K562 (cell line): ENCODE results near the gene ZNF599. TPM values are rescaled to one million over a fixed set of nuclear protein-coding genes. Genes with fewer than 3 reads are reported as not detected.

Source experiments
- ATAC-seq: fragments of 200-7000 bp; cut with Tn5 transposase; 3 replicates; pipeline ENCODE4 v1.9.1; 2020; ENCODE audit warnings: moderate library complexity
- BruUV-seq: library from RNA; stranded (reverse); fragments of 400-500 nt; replicated peaks from 2 replicates; lab custom pipeline; 2021; lab: Mats Ljungman, UMichigan
- CTCF ChIA-PET: fragments of 300-600 bp; formaldehyde crosslinking; extraction: SDS; loops from one replicate; lab custom pipeline; 2021; ENCODE audit warnings: low intra/inter-chr PET ratio; lab: Yijun Ruan, JAX
- POLR2A ChIA-PET: fragments of 300-600, 350-650 bp; sonication (Branson Sonifier 250); formaldehyde crosslinking; extraction: SDS; loops from one replicate; lab custom pipeline; 2021; ENCODE audit warnings: antibody characterized with exemption, inconsistent platforms; lab: Yijun Ruan, JAX
- DNase-seq, 4 experiments: peaks; one replicate each; pipeline versions ENCODE4 v3.0.0 to v3.0.0-alpha.2; 2011 to 2018; ENCODE audit warnings: low spot score in 3 of 4, mixed read lengths in 3 of 4; ENCODE audit errors: extremely low read depth in 1 of 4
- FAIRE-seq: peaks from 2 replicates; lab custom pipeline; 2011; peaks lifted over from hg19 to GRCh38; lab: Jason Lieb, UNC
- H2AFZ ChIP-seq: 2 replicates; pipeline ENCODE4 v1.6.0; 2011; ENCODE audit warnings: low read depth, low read length, control low read depth, inconsistent platforms
- H3K27ac ChIP-seq: fragments of 200-600 bp; 3 replicates; pipeline ENCODE4 v1.8.0; 2011; ENCODE audit warnings: low read depth, mild to moderate bottlenecking, control low read depth, inconsistent platforms, low read length, moderate library complexity, mixed read lengths; ENCODE audit errors: extremely low read depth
- H3K27me3 ChIP-seq, 2 experiments: fragments of 300-600 bp in 1 of 2; 2 replicates in 1 of 2; 3 replicates in 1 of 2; pipeline versions ENCODE4 v1.6.0 to v1.8.0; 2011; ENCODE audit warnings: inconsistent platforms in 2 of 2, low read length in 2 of 2, mild to moderate bottlenecking in 1 of 2, mixed read lengths in 1 of 2, moderate library complexity in 1 of 2; ENCODE audit not compliant: control insufficient read depth in 2 of 2, insufficient read depth in 2 of 2
- H3K36me3 ChIP-seq: fragments of 300-600 bp; 3 replicates; pipeline ENCODE4 v1.8.0; 2011; ENCODE audit warnings: mild to moderate bottlenecking, low read length, inconsistent platforms; ENCODE audit not compliant: control insufficient read depth, insufficient read depth
- H3K4me1 ChIP-seq, 2 experiments: fragments of 200-600 bp in 1 of 2; replicated peaks in 1 of 2; 2 replicates in 1 of 2; 3 replicates in 1 of 2; pipeline versions ENCODE4 v1.5.1 to v1.8.0; 2011; ENCODE audit warnings: inconsistent platforms in 2 of 2, low read length in 2 of 2, mild to moderate bottlenecking in 1 of 2, mixed read lengths in 1 of 2, moderate library complexity in 1 of 2; ENCODE audit not compliant: control insufficient read depth in 2 of 2, insufficient read depth in 2 of 2
- H3K4me2 ChIP-seq: 2 replicates; pipeline ENCODE4 v1.6.1; 2011; ENCODE audit warnings: low read length, control low read depth, inconsistent platforms, mixed read lengths; ENCODE audit not compliant: insufficient read depth
- H3K4me3 ChIP-seq: fragments of 200-600 bp; sonication (generic), shearing (Covaris generic); 2 replicates; pipeline ENCODE4 v1.5.1; 2016; ENCODE audit warnings: control low read depth, inconsistent platforms
- H3K79me2 ChIP-seq: fragments of 200-600 bp; 3 replicates; pipeline ENCODE4 v1.8.0; 2011; ENCODE audit warnings: low read length, inconsistent platforms; ENCODE audit not compliant: control insufficient read depth, insufficient read depth
- H3K9ac ChIP-seq, 2 experiments: 2 replicates each; pipeline versions ENCODE4 v1.6.0 to v1.6.1; 2011; ENCODE audit warnings: low read depth in 2 of 2, low read length in 2 of 2, control low read depth in 1 of 2, inconsistent platforms in 1 of 2, mild to moderate bottlenecking in 1 of 2, mixed read lengths in 1 of 2; ENCODE audit not compliant: insufficient read depth in 1 of 2
- H3K9me1 ChIP-seq: one replicate; pipeline ENCODE4 v1.6.0; 2011; ENCODE audit warnings: inconsistent platforms, mild to moderate bottlenecking, low read length, moderate library complexity; ENCODE audit not compliant: control insufficient read depth, insufficient read depth
- H3K9me3 ChIP-seq: replicated peaks from 2 replicates; pipeline ENCODE4 v1.5.1; 2011; ENCODE audit warnings: low read depth, low read length, inconsistent platforms; ENCODE audit not compliant: control insufficient read depth, insufficient read depth
- H4K20me1 ChIP-seq: replicated peaks from 2 replicates; pipeline ENCODE4 v1.6.1; 2011; ENCODE audit warnings: low read length, inconsistent platforms, mixed read lengths; ENCODE audit not compliant: control insufficient read depth, insufficient read depth
- CTBP1 ChIP-seq: fragments of 450-650 bp; IDR thresholded peaks from 2 replicates; pipeline ENCODE4 v1.6.1; 2016; ENCODE audit warnings: borderline replicate concordance
- DIDO1 ChIP-seq: fragments of 450-650 bp; IDR thresholded peaks from 2 replicates; pipeline ENCODE4 v1.6.1; 2016; ENCODE audit warnings: low read depth, missing biosample characterization, missing genetic modification characterization
- FOXA3 ChIP-seq, 2 experiments: fragments of 450-650 bp in 1 of 2; sonication (generic) in 1 of 2; formaldehyde crosslinking; IDR thresholded peaks in 1 of 2; conservative IDR thresholded peaks in 1 of 2; 2 replicates each; pipeline versions ENCODE4 v1.4.0 to v1.8.0; 2020 to 2022; ENCODE audit warnings: mild to moderate bottlenecking in 2 of 2, missing genetic modification reagents in 1 of 2
- FUS ChIP-seq: fragments of 200-400 bp; formaldehyde crosslinking; optimal IDR thresholded peaks from 2 replicates; pipeline ENCODE3; 2017; ENCODE audit warnings: low read depth, low read length
- GTF2E2 ChIP-seq: fragments of 200-800 bp; sonication (Bioruptor generic); IDR thresholded peaks from 2 replicates; pipeline ENCODE4 v1.6.1; 2016; ENCODE audit warnings: missing genetic modification characterization, missing compliant biosample characterization
- NUFIP1 ChIP-seq: fragments of 450-650 bp; IDR thresholded peaks from 2 replicates; pipeline ENCODE4 v1.6.1; 2018; ENCODE audit not compliant: partially characterized antibody
- PHF20 ChIP-seq: fragments of 450-650 bp; IDR thresholded peaks from 2 replicates; pipeline ENCODE4 v1.6.1; 2018; ENCODE audit not compliant: partially characterized antibody
- TGIF2 ChIP-seq: sonication (generic); formaldehyde crosslinking; IDR thresholded peaks from 2 replicates; pipeline ENCODE4 v1.8.1; 2022; ENCODE audit warnings: mild to moderate bottlenecking, missing genetic modification reagents, moderate library complexity
- ZNF830 ChIP-seq: fragments of 250-450 bp; sonication (Bioruptor Pico); IDR thresholded peaks from 2 replicates; pipeline ENCODE4 v1.5.0; 2021; ENCODE audit warnings: mild to moderate bottlenecking
- WGBS: fragments of 100-300 bp; shearing (Covaris generic); methylation state at CpG from one replicate; pipeline ENCODE4 v1.1.6; 2016; ENCODE audit warnings: low coverage, mixed read lengths; ENCODE audit not compliant: insufficient coverage; ENCODE audit errors: missing lambda C conversion rate; 5-methylcytosine and 5-hydroxymethylcytosine counted together
- in situ Hi-C: fragments of 300-500 bp; cut with MboI; formaldehyde crosslinking; loops from 4 replicates; pipeline ENCODE4 v1.15.0; 2018; ENCODE audit warnings: inconsistent platforms, mixed read lengths
- intact Hi-C: fragments of 100-400 bp; cut with micrococcal nuclease; formaldehyde crosslinking; loops from 2 replicates; pipeline ENCODE4 v1.14.2; 2022
- polyA plus RNA-seq, 8 experiments: library from polyadenylated mRNA; depleted of rRNA in 4 of 8; stranded (reverse) in 5 of 8; unstranded in 3 of 8; fragments of >200 nt; fragmentation: Nextera tagmentation in 2 of 8; fragmentation: Illumina TruSeq in 1 of 8; extraction: Ambion mirVana in 2 of 8; extraction: Trizol in 1 of 8; gene quantifications; 2 replicates each; pipeline versions ENCODE4 v1.2.1 to v1.2.3, GENCODE V29; 2011 to 2014; ENCODE audit warnings: inconsistent platforms in 1 of 8, missing spikeins in 1 of 8
- total RNA-seq, 7 experiments: library from RNA; depleted of rRNA in 6 of 7; stranded (reverse); fragments of >200 nt in 6 of 7; fragmentation: Illumina TruSeq in 2 of 7; extraction: Trizol in 2 of 7; gene quantifications; 2 replicates each; pipeline versions ENCODE4 v1.2.1 to v1.2.3, GENCODE V29; 2011 to 2021; ENCODE audit warnings: low replicate concordance in 1 of 7
- TF ChIP-seq, protein P1 (sequence below), 2 experiments: fragments of 450-650 bp; conservative IDR thresholded peaks; 2 replicates each; pipeline ENCODE4 v1.6.1; 2017; ENCODE audit warnings: mild to moderate bottlenecking in 2 of 2, moderate library complexity in 2 of 2
- TF ChIP-seq, protein P2 (sequence below): fragments of 450-650 bp; IDR thresholded peaks from 2 replicates; pipeline ENCODE4 v1.6.1; 2016; ENCODE audit warnings: mild to moderate bottlenecking, moderate library complexity

Gene ZNF599
- total and polyA plus RNA-seq, 9 of the 15 experiments (the other 6 are each of a cell fraction or from before 2014, with no cell fraction given): 0.71 to 6.7 (median 2.8) TPM

DNA sequence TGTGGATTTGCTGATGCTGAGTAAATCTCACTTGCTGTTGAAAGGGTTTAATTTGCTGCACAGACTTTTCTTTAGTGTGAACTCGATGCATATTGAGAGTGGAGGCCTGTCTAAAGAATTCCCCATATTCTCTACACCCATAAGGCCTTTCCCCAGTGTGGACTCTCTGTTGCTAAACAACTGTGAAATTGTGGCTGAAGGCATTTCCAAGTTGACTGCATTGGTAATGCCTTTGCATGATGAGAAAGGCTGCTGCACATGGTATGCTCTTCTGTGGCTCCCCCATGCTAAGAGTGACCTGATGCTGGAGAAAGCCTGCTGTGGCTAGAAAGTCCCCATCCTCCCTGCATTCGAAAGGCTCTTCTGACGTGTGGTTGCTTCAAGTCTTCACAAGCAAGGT is 6.6 kb upstream of the ZNF599 start:
- H3K4me1 ChIP-seq: no peaks in the 10 kb centered on the region
- FAIRE-seq: no peak
- H3K27ac ChIP-seq: no peak overlapping the region
- no peaks in the 10 kb centered on the region for H3K36me3 ChIP-seq
- no peaks in the 10 kb centered on the region for H3K27me3 ChIP-seq
- H2AFZ ChIP-seq: no peak overlapping the region
- H3K79me2 ChIP-seq: no peaks in the 10 kb centered on the region
- ATAC-seq: no peak
- no peak for DNase-seq
- no peaks in the 10 kb centered on the region for H3K9me3 ChIP-seq
- BruUV-seq: no TSS peak
- CTCF ChIA-PET: no interaction called here
- no peaks in the 10 kb centered on the region for H4K20me1 ChIP-seq
- no peak overlapping the region for H3K4me2 ChIP-seq
- intact Hi-C loops (no loop called here), in situ Hi-C loops (no loop called here)
- POLR2A ChIA-PET: interaction anchor here (0.7 kb wide), 1 partner anchor 12 kb away, joined by 4 read pairs; no protein-coding TSS in a partner anchor
- 0% methylated on average over 3 of the region's 3 CpGs for WGBS
- H3K9me1 ChIP-seq: no peaks in the 10 kb centered on the region
- H3K9ac ChIP-seq: no peak overlapping the region
- H3K4me3 ChIP-seq: no peak overlapping the region
- TF ChIP-seq PHF20: no peak
- TF ChIP-seq CTBP1: no peak
- TF ChIP-seq GTF2E2 (tag): no peak
- no peak for TF ChIP-seq DIDO1
- TF ChIP-seq, protein P1, sequence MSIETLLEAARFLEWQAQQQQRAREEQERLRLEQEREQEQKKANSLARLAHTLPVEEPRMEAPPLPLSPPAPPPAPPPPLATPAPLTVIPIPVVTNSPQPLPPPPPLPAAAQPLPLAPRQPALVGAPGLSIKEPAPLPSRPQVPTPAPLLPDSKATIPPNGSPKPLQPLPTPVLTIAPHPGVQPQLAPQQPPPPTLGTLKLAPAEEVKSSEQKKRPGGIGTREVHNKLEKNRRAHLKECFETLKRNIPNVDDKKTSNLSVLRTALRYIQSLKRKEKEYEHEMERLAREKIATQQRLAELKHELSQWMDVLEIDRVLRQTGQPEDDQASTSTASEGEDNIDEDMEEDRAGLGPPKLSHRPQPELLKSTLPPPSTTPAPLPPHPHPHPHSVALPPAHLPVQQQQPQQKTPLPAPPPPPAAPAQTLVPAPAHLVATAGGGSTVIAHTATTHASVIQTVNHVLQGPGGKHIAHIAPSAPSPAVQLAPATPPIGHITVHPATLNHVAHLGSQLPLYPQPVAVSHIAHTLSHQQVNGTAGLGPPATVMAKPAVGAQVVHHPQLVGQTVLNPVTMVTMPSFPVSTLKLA (conservative IDR thresholded peaks at IDR 0.05): no peak
- TF ChIP-seq ZNF830 (CRISPR knock-in tag): no peak
- no peak for TF ChIP-seq FOXA3 (CRISPR knock-in tag; conservative IDR thresholded peaks at IDR 0.05 in 1 of 2, IDR thresholded peaks at IDR 0.05 in 1 of 2)
- no peak for TF ChIP-seq NUFIP1
- TF ChIP-seq FUS: no peak
- no peak for TF ChIP-seq TGIF2 (CRISPR knock-in tag)
- TF ChIP-seq, protein P2, sequence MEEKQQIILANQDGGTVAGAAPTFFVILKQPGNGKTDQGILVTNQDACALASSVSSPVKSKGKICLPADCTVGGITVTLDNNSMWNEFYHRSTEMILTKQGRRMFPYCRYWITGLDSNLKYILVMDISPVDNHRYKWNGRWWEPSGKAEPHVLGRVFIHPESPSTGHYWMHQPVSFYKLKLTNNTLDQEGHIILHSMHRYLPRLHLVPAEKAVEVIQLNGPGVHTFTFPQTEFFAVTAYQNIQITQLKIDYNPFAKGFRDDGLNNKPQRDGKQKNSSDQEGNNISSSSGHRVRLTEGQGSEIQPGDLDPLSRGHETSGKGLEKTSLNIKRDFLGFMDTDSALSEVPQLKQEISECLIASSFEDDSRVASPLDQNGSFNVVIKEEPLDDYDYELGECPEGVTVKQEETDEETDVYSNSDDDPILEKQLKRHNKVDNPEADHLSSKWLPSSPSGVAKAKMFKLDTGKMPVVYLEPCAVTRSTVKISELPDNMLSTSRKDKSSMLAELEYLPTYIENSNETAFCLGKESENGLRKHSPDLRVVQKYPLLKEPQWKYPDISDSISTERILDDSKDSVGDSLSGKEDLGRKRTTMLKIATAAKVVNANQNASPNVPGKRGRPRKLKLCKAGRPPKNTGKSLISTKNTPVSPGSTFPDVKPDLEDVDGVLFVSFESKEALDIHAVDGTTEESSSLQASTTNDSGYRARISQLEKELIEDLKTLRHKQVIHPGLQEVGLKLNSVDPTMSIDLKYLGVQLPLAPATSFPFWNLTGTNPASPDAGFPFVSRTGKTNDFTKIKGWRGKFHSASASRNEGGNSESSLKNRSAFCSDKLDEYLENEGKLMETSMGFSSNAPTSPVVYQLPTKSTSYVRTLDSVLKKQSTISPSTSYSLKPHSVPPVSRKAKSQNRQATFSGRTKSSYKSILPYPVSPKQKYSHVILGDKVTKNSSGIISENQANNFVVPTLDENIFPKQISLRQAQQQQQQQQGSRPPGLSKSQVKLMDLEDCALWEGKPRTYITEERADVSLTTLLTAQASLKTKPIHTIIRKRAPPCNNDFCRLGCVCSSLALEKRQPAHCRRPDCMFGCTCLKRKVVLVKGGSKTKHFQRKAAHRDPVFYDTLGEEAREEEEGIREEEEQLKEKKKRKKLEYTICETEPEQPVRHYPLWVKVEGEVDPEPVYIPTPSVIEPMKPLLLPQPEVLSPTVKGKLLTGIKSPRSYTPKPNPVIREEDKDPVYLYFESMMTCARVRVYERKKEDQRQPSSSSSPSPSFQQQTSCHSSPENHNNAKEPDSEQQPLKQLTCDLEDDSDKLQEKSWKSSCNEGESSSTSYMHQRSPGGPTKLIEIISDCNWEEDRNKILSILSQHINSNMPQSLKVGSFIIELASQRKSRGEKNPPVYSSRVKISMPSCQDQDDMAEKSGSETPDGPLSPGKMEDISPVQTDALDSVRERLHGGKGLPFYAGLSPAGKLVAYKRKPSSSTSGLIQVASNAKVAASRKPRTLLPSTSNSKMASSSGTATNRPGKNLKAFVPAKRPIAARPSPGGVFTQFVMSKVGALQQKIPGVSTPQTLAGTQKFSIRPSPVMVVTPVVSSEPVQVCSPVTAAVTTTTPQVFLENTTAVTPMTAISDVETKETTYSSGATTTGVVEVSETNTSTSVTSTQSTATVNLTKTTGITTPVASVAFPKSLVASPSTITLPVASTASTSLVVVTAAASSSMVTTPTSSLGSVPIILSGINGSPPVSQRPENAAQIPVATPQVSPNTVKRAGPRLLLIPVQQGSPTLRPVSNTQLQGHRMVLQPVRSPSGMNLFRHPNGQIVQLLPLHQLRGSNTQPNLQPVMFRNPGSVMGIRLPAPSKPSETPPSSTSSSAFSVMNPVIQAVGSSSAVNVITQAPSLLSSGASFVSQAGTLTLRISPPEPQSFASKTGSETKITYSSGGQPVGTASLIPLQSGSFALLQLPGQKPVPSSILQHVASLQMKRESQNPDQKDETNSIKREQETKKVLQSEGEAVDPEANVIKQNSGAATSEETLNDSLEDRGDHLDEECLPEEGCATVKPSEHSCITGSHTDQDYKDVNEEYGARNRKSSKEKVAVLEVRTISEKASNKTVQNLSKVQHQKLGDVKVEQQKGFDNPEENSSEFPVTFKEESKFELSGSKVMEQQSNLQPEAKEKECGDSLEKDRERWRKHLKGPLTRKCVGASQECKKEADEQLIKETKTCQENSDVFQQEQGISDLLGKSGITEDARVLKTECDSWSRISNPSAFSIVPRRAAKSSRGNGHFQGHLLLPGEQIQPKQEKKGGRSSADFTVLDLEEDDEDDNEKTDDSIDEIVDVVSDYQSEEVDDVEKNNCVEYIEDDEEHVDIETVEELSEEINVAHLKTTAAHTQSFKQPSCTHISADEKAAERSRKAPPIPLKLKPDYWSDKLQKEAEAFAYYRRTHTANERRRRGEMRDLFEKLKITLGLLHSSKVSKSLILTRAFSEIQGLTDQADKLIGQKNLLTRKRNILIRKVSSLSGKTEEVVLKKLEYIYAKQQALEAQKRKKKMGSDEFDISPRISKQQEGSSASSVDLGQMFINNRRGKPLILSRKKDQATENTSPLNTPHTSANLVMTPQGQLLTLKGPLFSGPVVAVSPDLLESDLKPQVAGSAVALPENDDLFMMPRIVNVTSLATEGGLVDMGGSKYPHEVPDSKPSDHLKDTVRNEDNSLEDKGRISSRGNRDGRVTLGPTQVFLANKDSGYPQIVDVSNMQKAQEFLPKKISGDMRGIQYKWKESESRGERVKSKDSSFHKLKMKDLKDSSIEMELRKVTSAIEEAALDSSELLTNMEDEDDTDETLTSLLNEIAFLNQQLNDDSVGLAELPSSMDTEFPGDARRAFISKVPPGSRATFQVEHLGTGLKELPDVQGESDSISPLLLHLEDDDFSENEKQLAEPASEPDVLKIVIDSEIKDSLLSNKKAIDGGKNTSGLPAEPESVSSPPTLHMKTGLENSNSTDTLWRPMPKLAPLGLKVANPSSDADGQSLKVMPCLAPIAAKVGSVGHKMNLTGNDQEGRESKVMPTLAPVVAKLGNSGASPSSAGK: no peak
